ENCODE results near the gene TMEM115.

TMEM115 gene

DNA sequence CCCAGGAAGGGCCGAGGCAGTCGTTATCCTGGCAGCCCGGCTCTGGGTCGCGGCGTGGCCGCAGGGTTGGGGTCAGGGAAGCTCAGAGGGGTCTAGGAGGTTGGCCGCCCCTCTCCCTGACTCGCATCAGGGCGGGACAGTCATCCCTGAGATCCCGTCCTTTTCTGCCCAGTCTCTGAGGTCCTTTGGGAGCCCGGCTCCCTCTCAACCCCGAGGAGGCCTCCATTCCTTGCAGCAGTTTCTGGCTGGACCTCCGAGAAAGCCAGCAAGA lies 37.3 kb downstream of the TMEM115 start:
- Histone ChIP-seq H3K27ac (peak overlapping the region; percentile 100), H4K20me1 (peaks cover 38% of the 10 kb centered on the region)

DNA sequence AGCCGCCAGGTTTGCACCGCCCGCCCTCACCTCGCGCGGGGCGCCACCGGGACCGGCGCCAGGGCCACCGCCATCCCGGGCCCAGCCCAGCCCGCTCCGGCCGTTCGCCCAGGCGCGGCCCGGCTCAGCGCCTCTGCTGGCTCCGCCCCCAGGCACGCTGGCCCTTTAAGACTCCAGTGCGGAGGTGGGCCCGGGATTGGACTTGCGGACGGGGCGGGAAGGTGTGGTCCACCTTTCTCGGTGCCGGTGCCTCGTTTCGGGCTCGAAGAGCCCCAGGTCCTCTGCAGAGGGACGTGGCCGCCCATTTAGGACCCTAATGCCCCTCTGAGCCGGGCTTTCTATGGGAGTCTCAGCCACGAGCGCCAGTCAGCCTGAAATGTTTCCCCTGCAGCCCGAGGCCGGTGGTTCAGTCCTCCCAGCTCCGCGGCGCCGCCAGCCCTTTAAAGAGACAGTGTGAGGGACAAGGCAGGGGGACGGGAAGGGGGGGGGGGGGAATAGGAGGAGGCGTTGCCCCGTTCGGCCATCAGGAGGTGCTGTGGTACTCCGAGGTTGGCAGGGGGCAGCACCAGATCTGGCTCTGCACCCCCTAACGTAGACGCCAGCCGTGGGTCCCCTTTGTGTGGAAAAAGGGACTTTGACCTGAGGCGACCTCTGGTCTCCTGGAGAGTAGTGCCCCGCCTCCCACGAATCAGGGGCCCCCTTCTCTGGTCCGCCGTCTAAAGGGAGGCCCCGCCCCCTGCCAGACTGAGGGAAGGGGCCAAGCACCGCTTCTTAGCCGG lies 37.8 kb downstream of the TMEM115 start:
- H3K4me2 ChIP-seq, result peak overlapping the region; percentile 94
- peaks cover 38% of the 10 kb centered on the region for H4K20me1 ChIP-seq
- H3K27me3 ChIP-seq, result no peaks in the 10 kb centered on the region
- peaks cover 67% of the 10 kb centered on the region for H3K4me1 ChIP-seq
- peaks cover 64% of the 10 kb centered on the region for H3K36me3 ChIP-seq
- no peak for TF ChIP-seq Cebpa-rat (IDR thresholded peaks at IDR 0.05)
- H3K9ac ChIP-seq, result peak overlapping the region; percentile 100
- peak overlapping the region; percentile 78 for H3K4me3 ChIP-seq
- peak overlapping the region; percentile 100 for H3K27ac ChIP-seq
- H3K9me3 ChIP-seq, result no peaks in the 10 kb centered on the region

More for the DNA sequence above, 37.3 kb downstream of the TMEM115 start:
- no peaks in the 10 kb centered on the region for H3K9me3 ChIP-seq
- H3K4me2 ChIP-seq, result peak overlapping the region; percentile 94
- no peaks in the 10 kb centered on the region for H3K27me3 ChIP-seq
- peak overlapping the region; percentile 100 for H3K9ac ChIP-seq
- no peak for TF ChIP-seq Cebpa-rat (IDR thresholded peaks at IDR 0.05)
- H3K4me1 ChIP-seq, result peaks cover 67% of the 10 kb centered on the region
- peak overlapping the region; percentile 78 for H3K4me3 ChIP-seq
- peaks cover 62% of the 10 kb centered on the region for H3K36me3 ChIP-seq

DNA sequence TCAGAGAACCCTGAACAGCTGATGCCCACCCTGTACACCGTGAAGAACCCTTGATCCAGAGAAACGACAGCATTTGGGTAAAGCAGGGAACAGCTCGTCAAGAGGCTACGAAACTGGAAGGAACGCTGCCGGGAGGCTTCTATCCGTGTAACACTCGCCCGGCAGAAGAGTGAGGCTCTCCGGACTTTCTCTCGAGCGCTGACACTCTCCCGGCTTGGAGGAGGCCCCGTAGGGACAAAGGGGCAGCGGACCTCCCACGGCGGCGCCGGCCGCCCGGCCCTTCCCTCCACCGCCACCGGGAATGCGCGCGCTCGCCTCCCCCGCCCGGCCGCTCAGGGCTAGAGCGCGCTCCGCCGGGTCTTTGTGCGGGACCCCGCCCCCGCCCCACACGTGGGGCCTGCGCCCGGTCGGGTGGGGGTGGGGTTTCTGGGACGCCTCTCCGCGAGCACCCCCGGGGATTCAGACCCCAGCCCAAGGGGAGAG lies 38.4 kb downstream of the TMEM115 start:
- H3K4me1 ChIP-seq, result peaks cover 67% of the 10 kb centered on the region
- peak overlapping the region; percentile 100 for H3K27ac ChIP-seq

DNA sequence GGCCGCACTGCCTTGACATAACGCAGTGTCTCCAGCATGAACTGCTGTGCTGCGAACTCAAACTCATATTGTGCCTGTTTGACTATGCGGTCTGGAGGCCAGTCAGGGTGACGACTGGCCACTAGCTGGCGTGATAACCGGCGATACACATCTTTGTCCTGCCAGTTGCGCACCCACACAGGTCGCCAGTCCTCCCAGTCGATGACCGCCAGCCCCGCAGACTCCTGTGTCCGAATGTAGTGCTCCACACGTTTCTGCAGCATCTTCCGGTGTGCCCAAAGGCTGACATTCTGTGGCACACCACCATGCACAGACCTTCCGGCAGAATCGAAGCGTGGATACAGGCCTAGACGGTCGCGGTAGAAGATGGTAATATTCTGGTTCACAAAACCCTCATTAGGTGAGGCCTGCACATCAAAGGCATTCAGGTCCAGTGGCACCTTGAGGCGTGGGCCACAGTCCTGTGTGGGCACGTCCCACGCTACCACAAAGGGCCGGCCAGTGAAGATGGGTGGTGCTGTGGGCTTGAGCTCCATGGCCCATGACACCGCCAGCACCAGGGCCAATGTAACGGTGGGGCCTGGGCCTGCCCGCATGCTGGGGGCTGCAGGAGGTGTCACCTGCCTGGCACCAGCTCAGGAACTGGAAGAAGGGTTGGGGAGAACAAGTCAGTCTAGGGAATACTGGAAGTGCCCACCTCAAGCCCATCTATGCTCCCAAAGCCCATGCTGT lies 39.3 kb downstream of the TMEM115 start:
- peaks cover 64% of the 10 kb centered on the region for H3K36me3 ChIP-seq
- peak overlapping the region; percentile 100 for H3K27ac ChIP-seq
- peaks cover 67% of the 10 kb centered on the region for H3K4me1 ChIP-seq
- no peaks in the 10 kb centered on the region for H3K27me3 ChIP-seq
- H3K9me3 ChIP-seq, result no peaks in the 10 kb centered on the region
- H4K20me1 ChIP-seq, result peaks cover 43% of the 10 kb centered on the region
- peak overlapping the region; percentile 100 for H3K9ac ChIP-seq
- TF ChIP-seq Cebpa-rat (IDR thresholded peaks at IDR 0.05), result no peak
- H3K4me3 ChIP-seq, result peak overlapping the region; percentile 78
- H3K4me2 ChIP-seq, result peak overlapping the region; percentile 94

More for the DNA sequence above, 38.4 kb downstream of the TMEM115 start:
- Histone ChIP-seq H3K27me3 (no peaks in the 10 kb centered on the region), H3K4me3 (peak overlapping the region; percentile 78), H3K4me2 (peak overlapping the region; percentile 94), H3K9ac (peak overlapping the region; percentile 100), H4K20me1 (peaks cover 43% of the 10 kb centered on the region), H3K9me3 (no peaks in the 10 kb centered on the region), H3K36me3 (peaks cover 64% of the 10 kb centered on the region)
- no peak for TF ChIP-seq Cebpa-rat (IDR thresholded peaks at IDR 0.05)

DNA sequence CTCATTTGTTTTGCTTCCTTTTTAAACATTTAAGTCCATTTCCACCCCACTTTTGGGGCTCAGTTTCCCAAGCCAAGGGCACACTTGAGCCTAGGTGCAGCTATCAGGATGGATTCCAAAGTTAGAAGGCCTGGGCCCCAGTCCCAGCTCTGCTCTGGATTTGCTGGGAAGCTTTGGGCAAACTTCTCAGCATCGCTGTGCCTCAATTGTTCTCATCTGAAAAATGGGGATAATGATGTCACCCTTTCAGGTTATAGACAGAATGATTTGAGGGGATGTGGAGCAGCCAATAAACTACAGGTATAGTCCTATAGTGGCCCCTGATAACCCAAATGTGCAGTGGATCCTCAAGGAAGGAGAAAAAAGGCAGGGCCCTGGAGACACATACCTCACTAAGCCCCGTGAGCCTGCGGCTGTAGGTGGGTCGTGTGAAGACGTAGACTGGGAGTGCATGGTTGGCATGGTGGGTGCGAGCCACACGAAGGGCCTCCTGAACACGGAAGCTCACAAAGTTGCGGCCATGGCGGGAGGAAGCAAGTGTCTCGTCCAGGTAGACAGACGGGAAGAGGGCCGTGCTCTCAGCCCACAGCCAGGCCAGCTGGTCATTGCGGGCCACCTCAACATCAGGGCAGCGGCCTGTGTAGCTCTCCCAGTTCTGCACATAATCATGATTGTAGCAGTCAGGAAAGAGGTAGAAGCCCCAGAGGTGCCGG lies 40.0 kb downstream of the TMEM115 start:
- H3K4me2 ChIP-seq, result peak overlapping the region; percentile 94
- H3K4me3 ChIP-seq, result peak overlapping the region; percentile 78; the same call in 1 of the 2 replicates
- peaks cover 66% of the 10 kb centered on the region for H3K4me1 ChIP-seq
- 0 out of 2 replicates have a peak overlapping the region, but pooled peaks have one; percentile 100 for H3K27ac ChIP-seq
- H3K9ac ChIP-seq, result peak overlapping the region; percentile 11; the same call in 1 of the 2 replicates
- peaks cover 66% of the 10 kb centered on the region for H3K36me3 ChIP-seq
- H4K20me1 ChIP-seq, result peaks cover 48% of the 10 kb centered on the region
- TF ChIP-seq Cebpa-rat (IDR thresholded peaks at IDR 0.05), result no peak
- no peaks in the 10 kb centered on the region for H3K27me3 ChIP-seq
- no peaks in the 10 kb centered on the region for H3K9me3 ChIP-seq

DNA sequence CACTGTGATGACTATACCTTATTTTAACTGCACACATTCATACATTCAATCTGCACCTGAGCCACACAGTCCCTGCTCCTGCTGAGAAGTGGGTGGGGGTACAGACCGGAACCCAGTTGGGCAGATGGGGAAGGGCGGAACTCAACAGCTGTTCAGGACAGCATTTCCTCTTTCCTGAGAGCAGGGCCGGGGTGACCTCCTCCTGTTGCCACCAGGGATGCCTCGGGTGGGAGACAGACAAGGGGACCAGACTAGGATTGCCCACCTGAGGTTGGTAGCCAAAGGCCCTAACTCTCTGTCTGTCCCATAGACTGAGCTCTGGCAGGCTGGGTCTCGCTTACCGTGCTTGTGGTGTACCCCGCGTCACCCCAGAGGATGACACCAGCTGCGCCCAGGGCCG lies 40.7 kb downstream of the TMEM115 start:
- peaks cover 59% of the 10 kb centered on the region for H3K4me1 ChIP-seq
- H3K9me3 ChIP-seq, result no peaks in the 10 kb centered on the region
- H3K4me2 ChIP-seq, result peak overlapping the region; percentile 94
- peaks cover 49% of the 10 kb centered on the region for H4K20me1 ChIP-seq
- H3K36me3 ChIP-seq, result peaks cover 61% of the 10 kb centered on the region
- peak overlapping the region; percentile 11; the same call in 1 of the 2 replicates for H3K4me3 ChIP-seq
- TF ChIP-seq Cebpa-rat (IDR thresholded peaks at IDR 0.05), result no peak
- no peaks in the 10 kb centered on the region for H3K27me3 ChIP-seq
- H3K9ac ChIP-seq, result peak overlapping the region; percentile 11
- H3K27ac ChIP-seq, result no peak overlapping the region

DNA sequence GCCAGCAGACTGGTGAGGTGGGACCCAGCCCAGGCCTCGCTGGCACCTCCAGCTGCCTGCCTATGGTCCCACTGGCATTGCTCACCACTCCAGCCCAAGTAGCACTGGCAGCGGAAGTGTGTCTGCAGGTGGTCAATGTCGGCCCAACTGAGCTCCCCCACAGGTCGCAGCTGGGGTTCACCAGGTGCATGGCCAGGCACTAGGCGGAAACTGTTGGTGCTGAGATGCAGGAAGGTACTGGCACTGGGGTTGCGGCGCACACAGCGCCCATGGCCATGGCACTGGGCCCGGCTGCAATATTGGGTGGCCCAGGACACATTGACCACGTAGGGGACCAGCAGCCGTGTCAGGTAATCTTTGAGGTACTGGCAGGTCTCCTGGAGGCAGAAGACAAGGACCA lies 41.2 kb downstream of the TMEM115 start:
- H3K4me3 ChIP-seq, result peak overlapping the region; percentile 11; the same call in 1 of the 2 replicates
- peak overlapping the region; percentile 44; the same call in 1 of the 2 replicates for H3K27ac ChIP-seq
- peaks cover 58% of the 10 kb centered on the region for H3K36me3 ChIP-seq
- no peak for TF ChIP-seq Cebpa-rat (IDR thresholded peaks at IDR 0.05)
- H3K9ac ChIP-seq, result peak overlapping the region; percentile 11
- peak overlapping the region; percentile 94 for H3K4me2 ChIP-seq
- peaks cover 49% of the 10 kb centered on the region for H4K20me1 ChIP-seq
- peaks cover 55% of the 10 kb centered on the region for H3K4me1 ChIP-seq
- H3K27me3 ChIP-seq, result no peaks in the 10 kb centered on the region
- H3K9me3 ChIP-seq, result no peaks in the 10 kb centered on the region

DNA sequence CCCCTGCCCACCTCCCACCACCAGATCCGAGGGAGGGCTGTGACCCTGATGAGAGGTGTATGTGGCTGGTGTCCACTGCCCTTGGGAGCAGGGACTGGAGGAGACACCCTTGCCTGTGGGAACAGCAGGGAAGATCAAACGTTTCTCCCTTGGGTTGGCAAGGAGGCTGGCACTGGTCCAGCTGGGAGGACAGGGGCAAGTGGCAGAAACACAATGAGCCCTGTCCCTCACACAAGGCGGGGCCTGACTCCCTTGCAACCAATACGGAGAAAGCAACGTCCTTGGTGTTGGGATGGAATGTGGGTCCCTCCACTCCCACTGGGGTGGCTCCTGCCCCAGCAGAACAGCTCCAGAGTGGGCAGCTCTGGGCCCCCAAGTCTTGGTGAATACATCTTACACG lies 42.0 kb downstream of the TMEM115 start:
- Histone ChIP-seq H3K27me3 (no peaks in the 10 kb centered on the region), H3K4me2 (peak overlapping the region; percentile 94), H3K27ac (peak overlapping the region; percentile 44), H3K9me3 (no peaks in the 10 kb centered on the region), H3K4me1 (peaks cover 46% of the 10 kb centered on the region), H3K4me3 (no peak overlapping the region), H3K9ac (0 out of 2 replicates have a peak overlapping the region, but pooled peaks have one; percentile 11), H4K20me1 (peaks cover 49% of the 10 kb centered on the region), H3K36me3 (peaks cover 58% of the 10 kb centered on the region)
- TF ChIP-seq Cebpa-rat (IDR thresholded peaks at IDR 0.05), result no peak

DNA sequence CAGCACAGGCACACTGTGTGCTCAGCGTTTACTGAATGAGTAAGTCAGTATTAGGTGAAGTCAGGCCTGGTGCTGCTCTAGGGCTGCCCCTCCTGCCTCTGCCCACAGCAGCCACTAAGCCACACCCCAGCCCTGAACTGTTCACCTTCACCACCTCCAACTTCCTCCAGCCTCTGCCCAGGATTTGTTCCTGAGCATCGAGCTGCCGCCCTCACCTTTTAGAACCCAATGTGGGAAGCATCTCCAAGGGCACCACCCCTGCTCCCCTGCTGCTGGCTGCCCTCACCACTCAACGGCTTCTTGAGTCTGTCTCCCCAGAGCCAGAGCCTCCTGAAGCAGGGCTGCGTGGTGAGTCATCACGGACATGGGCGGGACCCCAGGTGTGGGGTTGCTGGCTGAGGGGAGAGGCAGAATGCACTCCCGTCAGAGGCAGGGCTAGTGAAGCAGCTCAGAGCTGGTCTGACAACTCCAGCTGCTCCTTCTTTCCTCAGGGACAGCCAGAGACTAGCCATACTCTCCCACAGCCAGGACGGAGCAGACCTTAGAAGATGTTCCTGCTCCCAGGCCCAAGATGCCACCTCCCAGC lies 42.6 kb downstream of the TMEM115 start:
- no peak for TF ChIP-seq Cebpa-rat (IDR thresholded peaks at IDR 0.05)
- H3K9me3 ChIP-seq, result no peaks in the 10 kb centered on the region
- H3K36me3 ChIP-seq, result peaks cover 58% of the 10 kb centered on the region
- H3K27me3 ChIP-seq, result no peaks in the 10 kb centered on the region
- H3K27ac ChIP-seq, result peak overlapping the region; percentile 44
- H3K4me1 ChIP-seq, result peaks cover 41% of the 10 kb centered on the region
- no peak overlapping the region for H3K4me2 ChIP-seq
- H3K4me3 ChIP-seq, result no peak overlapping the region
- peaks cover 49% of the 10 kb centered on the region for H4K20me1 ChIP-seq
- no peak overlapping the region for H3K9ac ChIP-seq
